GM23248 (cell line): Measurements from ENCODE around the gene EXOC3L1. TPM values are rescaled to one million over a fixed set of nuclear protein-coding genes. Genes with fewer than 3 reads are reported as not detected.

Experiments
- DNase-seq: peaks from one replicate; pipeline ENCODE4 v3.0.0-alpha.2; 2015
- H2AFZ ChIP-seq: fragments of 200-600 bp; sonication (generic); 2 replicates; pipeline ENCODE4 v1.6.1; 2016; ENCODE audit warnings: antibody characterized with exemption
- H3F3A ChIP-seq: fragments of 200-600 bp; sonication (generic); 2 replicates; pipeline ENCODE4 v1.6.1; 2016; ENCODE audit warnings: mild to moderate bottlenecking, antibody characterized with exemption, mixed run types; ENCODE audit not compliant: insufficient read depth
- H3K27ac ChIP-seq: fragments of 200-600 bp; sonication (generic); 2 replicates; pipeline ENCODE4 v1.5.1; 2016; ENCODE audit warnings: mild to moderate bottlenecking
- H3K27me3 ChIP-seq: fragments of 200-600 bp; sonication (generic); replicated peaks from 2 replicates; pipeline ENCODE4 v1.6.1; 2016; ENCODE audit warnings: mild to moderate bottlenecking; ENCODE audit not compliant: insufficient read depth
- H3K36me3 ChIP-seq: fragments of 200-600 bp; sonication (generic); 2 replicates; pipeline ENCODE4 v1.6.1; 2016; ENCODE audit warnings: low read depth, mild to moderate bottlenecking
- H3K4me1 ChIP-seq: fragments of 200-600 bp; sonication (generic); 2 replicates; pipeline ENCODE4 v1.6.1; 2016; ENCODE audit warnings: mild to moderate bottlenecking; ENCODE audit not compliant: insufficient read depth
- H3K4me2 ChIP-seq: fragments of 200-600 bp; sonication (generic); one replicate; pipeline ENCODE4 v1.6.1; 2016; ENCODE audit warnings: mild to moderate bottlenecking; ENCODE audit not compliant: unreplicated experiment
- H3K4me3 ChIP-seq: fragments of 200-600 bp; sonication (generic); 2 replicates; pipeline ENCODE4 v1.5.1; 2016; ENCODE audit warnings: mild to moderate bottlenecking
- H3K79me2 ChIP-seq: fragments of 200-600 bp; sonication (generic); 2 replicates; pipeline ENCODE4 v1.6.1; 2016; ENCODE audit warnings: mild to moderate bottlenecking; ENCODE audit not compliant: insufficient read depth
- H3K9ac ChIP-seq: fragments of 200-600 bp; sonication (generic); 2 replicates; pipeline ENCODE4 v1.6.1; 2016; ENCODE audit warnings: mild to moderate bottlenecking
- H3K9me2 ChIP-seq: fragments of 200-600 bp; sonication (generic); 2 replicates; pipeline ENCODE4 v1.6.1; 2016; ENCODE audit warnings: mixed run types, mild to moderate bottlenecking, moderate library complexity; ENCODE audit not compliant: insufficient read depth
- H3K9me3 ChIP-seq: fragments of 200-600 bp; sonication (generic); one replicate; pipeline ENCODE4 v1.6.1; 2017; ENCODE audit warnings: low read depth
- H4K20me1 ChIP-seq: fragments of 200-600 bp; sonication (generic); 2 replicates; pipeline ENCODE4 v1.6.0; 2016; ENCODE audit not compliant: insufficient read depth
- EZH2 ChIP-seq: fragments of 200-600 bp; sonication (generic); IDR thresholded peaks from 2 replicates; pipeline ENCODE4 v1.6.1; 2018; ENCODE audit warnings: antibody characterized with exemption, mild to moderate bottlenecking; ENCODE audit not compliant: insufficient read depth, poor library complexity, severe bottlenecking
- EZH2phosphoT487 ChIP-seq: fragments of 200-600 bp; sonication (generic); IDR thresholded peaks from 2 replicates; pipeline ENCODE4 v1.6.1; 2018; ENCODE audit warnings: antibody characterized with exemption, moderate library complexity, mild to moderate bottlenecking, low read depth; ENCODE audit not compliant: insufficient read depth
- WGBS, 2 experiments: methylation state at CpG; one replicate each; pipeline ENCODE4 v1.1.6; 2015 to 2017; ENCODE audit warnings: low lambda C conversion rate in 2 of 2, low coverage in 1 of 2; ENCODE audit errors: missing lambda C conversion rate in 2 of 2; 5-methylcytosine and 5-hydroxymethylcytosine counted together
- in situ Hi-C: fragments of 300-500 bp; cut with MboI; formaldehyde crosslinking; loops from 2 replicates; pipeline ENCODE4 v1.15.0; 2020
- polyA plus RNA-seq: library from polyadenylated mRNA; unstranded; fragments of >200 nt; fragmentation: Nextera tagmentation; extraction: Ambion mirVana; gene quantifications from 2 replicates; pipeline ENCODE4 v1.2.1, GENCODE V29; 2016
- total RNA-seq: library from RNA; depleted of rRNA; stranded (reverse); fragments of >200 nt; shearing (Covaris generic); gene quantifications from 2 replicates; pipeline ENCODE4 v1.2.3, GENCODE V29; 2014

Gene EXOC3L1
- total and polyA plus RNA-seq, 2 experiments from 2014 or later: 0.28 TPM; not detected in 1

GRCh38 chr16:67237396-67238277, 47.7 kb upstream of the EXOC3L1 start:
- Histone ChIP-seq H3K36me3 (no peaks in the 10 kb centered on the region), H4K20me1 (no peaks in the 10 kb centered on the region), H3K9me3 (no peaks in the 10 kb centered on the region), H3K4me2 (no peak overlapping the region), H3K27me3 (no peaks in the 10 kb centered on the region), H3K9me2 (no peaks in the 10 kb centered on the region), H3K4me1 (peaks cover 28% of the 10 kb centered on the region), H2AFZ (no peak overlapping the region), H3K79me2 (peaks cover 20% of the 10 kb centered on the region), H3K9ac (no peak overlapping the region), H3K27ac (no peak overlapping the region), H3K4me3 (no peak overlapping the region), H3F3A (peaks cover 27% of the 10 kb centered on the region)
- 92% methylated on average over 15 to 16 of the region's 16 CpGs for WGBS, 2 experiments
- no peak for DNase-seq
- TF ChIP-seq EZH2phosphoT487 (no peak), EZH2 (no peak)
- in situ Hi-C loops: no loop called here

DNA sequence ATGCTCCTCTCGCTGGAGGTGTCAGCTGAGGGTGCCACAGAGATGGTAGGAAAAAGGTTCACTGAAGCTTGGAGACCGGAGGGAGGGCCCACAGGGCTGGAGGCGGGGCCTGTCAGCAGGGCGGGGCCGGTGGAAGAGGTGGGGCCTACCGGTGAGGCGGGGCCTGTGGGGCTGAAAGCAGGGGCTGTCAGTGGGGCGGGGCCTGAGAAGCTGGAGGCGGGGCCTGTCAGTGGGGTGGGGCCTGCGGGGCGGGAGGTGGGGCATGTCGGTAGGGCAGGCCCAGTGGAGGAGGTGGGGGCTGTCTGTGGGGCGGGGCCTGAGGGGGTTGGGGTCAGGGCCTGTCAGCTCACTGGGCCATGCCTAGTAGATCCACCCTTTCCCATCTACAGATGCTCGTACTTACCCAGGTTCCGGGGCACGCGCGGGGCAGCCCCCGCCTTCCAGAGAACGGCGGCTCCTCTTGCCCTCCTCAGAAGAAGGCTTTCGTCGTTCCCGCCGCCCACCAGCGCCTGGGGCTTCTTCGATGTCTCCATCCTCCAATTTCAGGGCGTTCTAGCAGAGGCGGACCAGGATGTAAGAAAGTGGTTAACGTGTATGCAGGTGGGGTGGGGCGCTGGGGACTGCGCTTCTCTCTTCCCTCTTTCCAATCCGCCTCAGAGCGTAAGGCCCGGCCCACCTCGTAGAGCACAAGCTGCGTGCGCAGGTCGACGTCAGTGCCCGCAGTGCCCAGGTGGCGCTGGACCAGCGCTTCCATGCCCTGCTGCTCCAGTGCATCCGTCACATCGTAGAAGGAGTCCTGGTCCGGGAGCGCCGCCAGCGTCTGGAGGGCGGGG, 46.8 kb upstream of the EXOC3L1 start:
- Histone ChIP-seq H3K9me3 (no peaks in the 10 kb centered on the region), H3K27ac (no peak overlapping the region), H3K9me2 (no peaks in the 10 kb centered on the region), H3K4me3 (no peak overlapping the region), H3K79me2 (peaks cover 11% of the 10 kb centered on the region), H3K4me1 (peaks cover 19% of the 10 kb centered on the region), H3K4me2 (no peak overlapping the region), H3F3A (peaks cover 19% of the 10 kb centered on the region), H3K27me3 (no peaks in the 10 kb centered on the region), H2AFZ (no peak overlapping the region), H3K9ac (no peak overlapping the region), H4K20me1 (no peaks in the 10 kb centered on the region), H3K36me3 (no peaks in the 10 kb centered on the region)
- TF ChIP-seq EZH2 (no peak), EZH2phosphoT487 (no peak)
- in situ Hi-C loops: no loop called here
- DNase-seq: peak; percentile 84
- WGBS, 2 experiments: 79 to 90% methylated on average over 38 to 50 of the region's 50 CpGs

- H3K9me2 ChIP-seq: no peaks in the 10 kb centered on the region
- H4K20me1 ChIP-seq: no peaks in the 10 kb centered on the region
- no peak for TF ChIP-seq EZH2phosphoT487
- no peak for TF ChIP-seq EZH2
- H3K4me3 ChIP-seq: no peak overlapping the region
- DNase-seq: peak; percentile 36
- H2AFZ ChIP-seq: no peak overlapping the region
- no peak overlapping the region for H3K27ac ChIP-seq
- in situ Hi-C loops: no loop called here
- 76 to 87% methylated on average over 16 to 17 of the region's 17 CpGs for WGBS, 2 experiments
- peaks cover 11% of the 10 kb centered on the region for H3K79me2 ChIP-seq
- H3K36me3 ChIP-seq: no peaks in the 10 kb centered on the region
- H3K9ac ChIP-seq: no peak overlapping the region
- H3K9me3 ChIP-seq: no peaks in the 10 kb centered on the region
- no peak overlapping the region for H3K4me2 ChIP-seq
- H3F3A ChIP-seq: peaks cover 12% of the 10 kb centered on the region; the same call in 1 of the 2 replicates
- H3K4me1 ChIP-seq: peaks cover 12% of the 10 kb centered on the region
- no peaks in the 10 kb centered on the region for H3K27me3 ChIP-seq
These were observed 46.1 kb upstream of the EXOC3L1 start for GRCh38 chr16:67235816-67236562.

DNA sequence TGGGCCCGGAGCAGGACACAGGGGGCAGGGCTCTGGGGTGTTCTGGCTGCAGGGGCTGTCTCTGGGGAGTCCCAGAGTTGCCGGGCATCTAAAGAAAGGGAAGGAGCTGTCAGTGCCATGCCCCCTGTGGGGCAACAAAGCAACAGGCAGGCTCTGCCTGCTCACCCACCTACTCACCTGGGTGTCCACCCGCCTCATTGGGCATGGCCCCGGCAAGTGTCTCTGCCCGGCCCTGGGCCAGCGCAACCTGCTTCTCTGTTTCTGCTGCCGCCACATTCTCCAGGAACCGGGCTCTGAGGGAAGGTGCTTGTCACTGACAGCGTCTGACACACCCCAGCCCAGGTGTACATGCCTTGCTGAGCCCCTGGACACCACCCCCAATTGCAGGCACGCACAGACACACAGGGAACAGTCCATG, 44.3 kb upstream of the EXOC3L1 start:
- no peaks in the 10 kb centered on the region for H3K4me1 ChIP-seq
- H3K27ac ChIP-seq: no peak overlapping the region
- H3K4me3 ChIP-seq: no peak overlapping the region
- peaks cover 10% of the 10 kb centered on the region for H3K79me2 ChIP-seq
- no peak overlapping the region for H3K9ac ChIP-seq
- no peaks in the 10 kb centered on the region for H3F3A ChIP-seq
- H3K9me2 ChIP-seq: no peaks in the 10 kb centered on the region
- in situ Hi-C loops: no loop called here
- no peaks in the 10 kb centered on the region for H3K27me3 ChIP-seq
- no peaks in the 10 kb centered on the region for H4K20me1 ChIP-seq
- no peak for DNase-seq
- TF ChIP-seq EZH2: no peak
- TF ChIP-seq EZH2phosphoT487: no peak
- no peak overlapping the region for H3K4me2 ChIP-seq
- H3K9me3 ChIP-seq: no peaks in the 10 kb centered on the region
- peaks cover 4% of the 10 kb centered on the region; the same call in 1 of the 2 replicates for H3K36me3 ChIP-seq
- 65% methylated on average over 9 to 10 of the region's 10 CpGs for whole genome bisulfite sequencing, 2 experiments
- H2AFZ ChIP-seq: no peak overlapping the region
